GM18870 (cell line): Measurements from ENCODE around the gene PIK3R1.

ENCODE experiments used
- ATAC-seq: cut with Tn5 transposase; IDR thresholded peaks from one replicate; pipeline ENCODE4 v1.9.1; 2021; ENCODE audit warnings: moderate library complexity; ENCODE audit not compliant: unreplicated experiment

Gene PIK3R1

GRCh38 chr5:68347536-68347935, 132.0 kb downstream of the PIK3R1 start:
- no peak for ATAC-seq

- no peak for ATAC-seq
Observed at GRCh38 chr5:68348447-68349222, 133.1 kb downstream of the PIK3R1 start.

GRCh38 chr5:68350176-68350575, 134.6 kb downstream of the PIK3R1 start:
- ATAC-seq, result no peak
